PC-3 (cell line): ENCODE results near the gene PSMD7. TPM values are rescaled to one million over a fixed set of nuclear protein-coding genes. Genes with fewer than 3 reads are reported as not detected.

Experiments used
- ATAC-seq: fragments of 200-7000 bp; cut with Tn5 transposase; 2 replicates; pipeline ENCODE4 v1.9.1; 2020; ENCODE audit warnings: mild to moderate bottlenecking, moderate library complexity
- BruUV-seq: library from RNA; stranded (reverse); fragments of 400-500 nt; replicated peaks from 2 replicates; lab custom pipeline; 2021; lab: Mats Ljungman, UMichigan
- CTCF ChIA-PET: fragments of 300-600 bp; sonication (Branson Sonifier 250); formaldehyde crosslinking; loops from one replicate; lab custom pipeline; 2022; ENCODE audit warnings: antibody characterized with exemption; lab: Charles Lee
- POLR2A ChIA-PET: fragments of 300-600 bp; sonication (Branson Sonifier 250); formaldehyde crosslinking; loops from one replicate; lab custom pipeline; 2022; ENCODE audit warnings: antibody characterized with exemption; ENCODE audit not compliant: unreplicated experiment; lab: Charles Lee
- DNase-seq: peaks from one replicate; pipeline ENCODE4 v3.0.0-alpha.2; 2015
- H2AFZ ChIP-seq: fragments of 300-600 bp; sonication (generic); 2 replicates; pipeline ENCODE4 v1.6.0; 2016; ENCODE audit warnings: antibody characterized with exemption, low read length
- H3F3A ChIP-seq: fragments of 300-600 bp; sonication (generic); one replicate; pipeline ENCODE4 v1.6.0; 2017; ENCODE audit warnings: antibody characterized with exemption, low read length, control low read depth, mild to moderate bottlenecking; ENCODE audit not compliant: unreplicated experiment
- H3K27ac ChIP-seq: fragments of 300-600 bp; sonication (generic); 2 replicates; pipeline ENCODE4 v1.5.1; 2016; ENCODE audit warnings: mild to moderate bottlenecking, low read length
- H3K27me3 ChIP-seq: fragments of 300-600 bp; sonication (generic); 2 replicates; pipeline ENCODE4 v1.6.1; 2016; ENCODE audit warnings: low read length, mixed read lengths
- H3K36me3 ChIP-seq: fragments of 300-600 bp; sonication (generic); 2 replicates; pipeline ENCODE4 v1.6.1; 2016; ENCODE audit warnings: low read depth, mixed run types, low read length, mixed read lengths
- H3K4me1 ChIP-seq: fragments of 300-600 bp; sonication (generic); 2 replicates; pipeline ENCODE4 v1.5.1; 2016; ENCODE audit warnings: low read length; ENCODE audit not compliant: insufficient read depth
- H3K4me2 ChIP-seq: fragments of 300-600 bp; sonication (generic); 2 replicates; pipeline ENCODE4 v1.6.0; 2016; ENCODE audit warnings: low read length
- H3K4me3 ChIP-seq: fragments of 300-600 bp; sonication (generic); 2 replicates; pipeline ENCODE4 v1.5.1; 2016; ENCODE audit warnings: mild to moderate bottlenecking, low read length, mixed read lengths
- H3K79me2 ChIP-seq: fragments of 300-600 bp; sonication (generic); 2 replicates; pipeline ENCODE4 v1.6.1; 2017; ENCODE audit warnings: low read length, mixed read lengths
- H3K9ac ChIP-seq: fragments of 300-600 bp; sonication (generic); 2 replicates; pipeline ENCODE4 v1.6.0; 2016; ENCODE audit warnings: mild to moderate bottlenecking, low read length
- H3K9me2 ChIP-seq: fragments of 300-600 bp; sonication (generic); replicated peaks from 2 replicates; pipeline ENCODE4 v1.6.1; 2016; ENCODE audit warnings: mixed run types, low read length, mixed read lengths
- H3K9me3 ChIP-seq: fragments of 300-600 bp; sonication (generic); 2 replicates; pipeline ENCODE4 v1.6.1; 2016; ENCODE audit warnings: low read length, mixed read lengths
- H4K20me1 ChIP-seq: fragments of 300-600 bp; sonication (generic); 2 replicates; pipeline ENCODE4 v1.6.1; 2016; ENCODE audit warnings: low read length, mixed read lengths
- EZH2 ChIP-seq: fragments of 300-600 bp; sonication (generic); IDR thresholded peaks from one replicate; pipeline ENCODE4 v1.6.1; 2017; ENCODE audit warnings: antibody characterized with exemption, mild to moderate bottlenecking, low read length; ENCODE audit not compliant: unreplicated experiment
- EZH2phosphoT487 ChIP-seq: fragments of 300-600 bp; sonication (generic); IDR thresholded peaks from 2 replicates; pipeline ENCODE4 v1.6.1; 2018; ENCODE audit warnings: mild to moderate bottlenecking, antibody characterized with exemption, low read length, borderline replicate concordance
- intact Hi-C: fragments of 100-400 bp; cut with micrococcal nuclease; formaldehyde crosslinking; loops from 2 replicates; pipeline ENCODE4 v1.9.0; 2023
- total RNA-seq: library from RNA; depleted of rRNA; stranded (reverse); fragments of >200 nt; gene quantifications from 2 replicates; pipeline ENCODE4 v1.2.3, GENCODE V29; 2014
- TF ChIP-seq, protein P1 (sequence below): fragments of 300-600 bp; sonication (generic); conservative IDR thresholded peaks from 2 replicates; pipeline ENCODE4 v1.5.1; 2017; ENCODE audit warnings: antibody characterized with exemption, low read depth, mild to moderate bottlenecking, low read length

PSMD7 gene
- total RNA-seq, 1 experiment from 2014 or later: 70.3 TPM

GRCh38 chr16:74257061-74257460 is 39.6 kb upstream of the PSMD7 start:
- H3K9me3 ChIP-seq: no peaks in the 10 kb centered on the region
- H3K9ac ChIP-seq: no peak overlapping the region
- no peaks in the 10 kb centered on the region for H3F3A ChIP-seq
- no peak overlapping the region for H3K4me3 ChIP-seq
- H3K4me1 ChIP-seq: no peaks in the 10 kb centered on the region
- DNase-seq (no peak), ATAC-seq (no peak)
- no TSS peak for BruUV-seq
- CTCF ChIA-PET: no interaction called here
- TF ChIP-seq, protein P1, sequence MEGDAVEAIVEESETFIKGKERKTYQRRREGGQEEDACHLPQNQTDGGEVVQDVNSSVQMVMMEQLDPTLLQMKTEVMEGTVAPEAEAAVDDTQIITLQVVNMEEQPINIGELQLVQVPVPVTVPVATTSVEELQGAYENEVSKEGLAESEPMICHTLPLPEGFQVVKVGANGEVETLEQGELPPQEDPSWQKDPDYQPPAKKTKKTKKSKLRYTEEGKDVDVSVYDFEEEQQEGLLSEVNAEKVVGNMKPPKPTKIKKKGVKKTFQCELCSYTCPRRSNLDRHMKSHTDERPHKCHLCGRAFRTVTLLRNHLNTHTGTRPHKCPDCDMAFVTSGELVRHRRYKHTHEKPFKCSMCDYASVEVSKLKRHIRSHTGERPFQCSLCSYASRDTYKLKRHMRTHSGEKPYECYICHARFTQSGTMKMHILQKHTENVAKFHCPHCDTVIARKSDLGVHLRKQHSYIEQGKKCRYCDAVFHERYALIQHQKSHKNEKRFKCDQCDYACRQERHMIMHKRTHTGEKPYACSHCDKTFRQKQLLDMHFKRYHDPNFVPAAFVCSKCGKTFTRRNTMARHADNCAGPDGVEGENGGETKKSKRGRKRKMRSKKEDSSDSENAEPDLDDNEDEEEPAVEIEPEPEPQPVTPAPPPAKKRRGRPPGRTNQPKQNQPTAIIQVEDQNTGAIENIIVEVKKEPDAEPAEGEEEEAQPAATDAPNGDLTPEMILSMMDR: no peak
- TF ChIP-seq EZH2phosphoT487 (no peak), EZH2 (no peak)
- H3K27me3 ChIP-seq: peaks cover 21% of the 10 kb centered on the region; the same call in 1 of the 2 replicates
- no peaks in the 10 kb centered on the region for H3K9me2 ChIP-seq
- intact Hi-C loops: no loop called here
- H3K4me2 ChIP-seq: no peak overlapping the region
- no peak overlapping the region for H2AFZ ChIP-seq
- no peaks in the 10 kb centered on the region for H3K79me2 ChIP-seq
- H3K27ac ChIP-seq: no peak overlapping the region
- H4K20me1 ChIP-seq: no peaks in the 10 kb centered on the region
- POLR2A ChIA-PET: no interaction called here
- no peaks in the 10 kb centered on the region for H3K36me3 ChIP-seq

DNA sequence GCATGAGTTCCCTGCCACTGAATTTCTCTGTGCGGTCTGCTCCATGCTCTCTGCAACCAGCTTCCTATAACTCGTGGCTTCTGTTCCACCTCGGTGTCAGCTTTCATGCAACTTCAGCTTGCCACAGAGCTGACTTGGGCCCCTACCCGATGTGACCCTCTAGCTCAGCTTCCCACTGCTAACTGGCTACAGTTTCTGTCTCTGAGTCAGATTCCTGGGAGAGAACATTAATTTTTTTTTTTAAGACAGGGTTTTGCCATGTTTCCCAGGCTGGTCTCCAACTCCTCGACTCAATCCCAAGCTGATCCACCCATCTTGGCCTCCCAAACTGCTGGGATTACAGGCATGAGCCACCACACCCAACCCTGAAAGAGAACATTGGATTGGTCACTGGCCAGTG is 35.5 kb upstream of the PSMD7 start:
- CTCF ChIA-PET: no interaction called here
- Histone ChIP-seq H4K20me1 (no peaks in the 10 kb centered on the region), H2AFZ (no peak overlapping the region), H3K36me3 (no peaks in the 10 kb centered on the region), H3K4me3 (no peak overlapping the region), H3K9me2 (no peaks in the 10 kb centered on the region), H3K4me1 (no peaks in the 10 kb centered on the region), H3K9me3 (no peaks in the 10 kb centered on the region), H3K27me3 (peaks cover 29% of the 10 kb centered on the region), H3K4me2 (no peak overlapping the region), H3F3A (no peaks in the 10 kb centered on the region), H3K79me2 (no peaks in the 10 kb centered on the region), H3K9ac (no peak overlapping the region), H3K27ac (no peak overlapping the region)
- ATAC-seq: no peak
- intact Hi-C loops: no loop called here
- TF ChIP-seq EZH2: no peak
- TF ChIP-seq EZH2phosphoT487: no peak
- TF ChIP-seq, protein P1: no peak
- BruUV-seq: no TSS peak
- no peak for DNase-seq
- POLR2A ChIA-PET: no interaction called here

- H2AFZ ChIP-seq: no peak overlapping the region
- DNase-seq: no peak
Measured at GRCh38 chr16:74264811-74265210, 31.8 kb upstream of the PSMD7 start.

More at GRCh38 chr16:74264811-74265210, 31.8 kb upstream of the PSMD7 start:
- Histone ChIP-seq H3K9ac (no peak overlapping the region), H3K4me1 (no peaks in the 10 kb centered on the region), H3K27me3 (peaks cover 49% of the 10 kb centered on the region), H3K36me3 (no peaks in the 10 kb centered on the region), H3F3A (no peaks in the 10 kb centered on the region), H3K4me3 (no peak overlapping the region), H3K27ac (no peak overlapping the region), H3K9me2 (no peaks in the 10 kb centered on the region), H3K9me3 (no peaks in the 10 kb centered on the region), H3K79me2 (no peaks in the 10 kb centered on the region), H3K4me2 (no peak overlapping the region), H4K20me1 (no peaks in the 10 kb centered on the region)
- ChIA-PET POLR2A (no interaction called here), CTCF (no interaction called here)
- intact Hi-C loops: no loop called here
- no peak for ATAC-seq
- no TSS peak for BruUV-seq
- no peak for TF ChIP-seq EZH2phosphoT487
- TF ChIP-seq EZH2: no peak
- TF ChIP-seq, protein P1: no peak
